ENCODE measurements around the gene KRT35.

KRT35 gene

DNA sequence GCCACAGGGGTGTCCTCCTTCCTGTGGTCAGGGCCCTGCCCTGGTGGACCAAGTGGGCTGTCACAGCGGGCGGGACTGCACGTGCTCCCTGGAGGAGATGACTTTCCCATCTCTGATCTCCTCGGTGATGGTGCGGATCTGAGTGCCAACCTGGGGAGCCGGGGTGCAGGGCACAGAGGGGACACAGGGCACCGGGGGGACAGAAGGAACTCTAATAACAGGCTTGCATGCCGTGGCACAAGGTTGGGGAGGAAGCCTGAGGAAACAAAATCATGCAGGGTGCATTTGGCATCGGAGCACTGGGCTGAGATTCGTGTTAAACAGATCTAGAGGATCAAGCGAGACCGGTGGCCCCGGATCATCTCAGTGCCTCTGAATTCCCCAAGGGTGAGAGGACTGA, 5.4 kb upstream of the KRT35 start:
- no peak for DNase-seq

DNA sequence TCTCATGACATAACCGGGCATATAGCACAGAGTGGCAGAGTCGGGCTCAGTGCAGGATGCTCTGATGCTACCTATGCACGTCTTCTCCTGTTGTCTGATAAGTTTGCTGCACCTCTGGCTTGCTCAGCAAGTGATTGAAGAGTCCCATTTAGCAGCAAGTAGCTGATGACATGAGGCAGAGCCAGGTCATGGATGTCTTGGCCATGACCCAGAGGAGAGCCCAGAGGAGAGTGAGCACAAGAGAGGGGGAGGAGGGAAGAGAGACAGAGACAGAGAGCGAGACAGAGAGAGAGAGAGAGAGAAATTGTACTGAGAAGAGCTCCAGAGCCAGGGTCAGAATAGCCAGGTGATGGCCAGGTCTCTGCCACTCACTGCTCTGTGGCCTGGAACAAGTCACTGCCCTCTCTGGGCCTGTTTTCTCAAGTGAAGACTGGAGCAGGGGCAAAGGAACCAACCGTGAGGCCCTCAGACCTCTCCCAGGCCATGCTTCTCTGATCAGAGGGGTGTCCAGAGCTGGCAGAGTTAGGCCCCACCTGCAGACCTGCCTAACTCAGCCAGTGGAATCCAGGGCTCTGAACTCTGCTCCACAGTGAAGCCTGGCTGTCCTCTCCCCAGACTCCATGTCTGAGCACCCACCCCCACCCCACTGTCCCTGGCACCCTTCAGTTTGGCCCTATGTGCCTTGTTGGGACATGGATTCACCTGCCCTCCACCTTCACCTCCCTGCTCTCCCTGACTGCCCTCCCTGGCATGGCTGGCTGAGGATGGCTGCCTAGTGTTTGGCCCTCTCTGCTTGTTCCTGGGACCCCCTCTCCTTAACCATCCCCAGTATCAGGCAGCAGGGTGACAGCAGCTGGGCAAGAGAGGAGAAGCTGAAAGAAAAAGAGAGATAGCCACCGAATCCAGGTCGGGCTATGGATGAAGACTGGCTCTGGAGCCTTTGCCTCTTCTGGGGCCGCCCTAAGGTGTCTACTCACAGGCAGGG, 4.3 kb upstream of the KRT35 start:
- no peak for DNase-seq

DNA sequence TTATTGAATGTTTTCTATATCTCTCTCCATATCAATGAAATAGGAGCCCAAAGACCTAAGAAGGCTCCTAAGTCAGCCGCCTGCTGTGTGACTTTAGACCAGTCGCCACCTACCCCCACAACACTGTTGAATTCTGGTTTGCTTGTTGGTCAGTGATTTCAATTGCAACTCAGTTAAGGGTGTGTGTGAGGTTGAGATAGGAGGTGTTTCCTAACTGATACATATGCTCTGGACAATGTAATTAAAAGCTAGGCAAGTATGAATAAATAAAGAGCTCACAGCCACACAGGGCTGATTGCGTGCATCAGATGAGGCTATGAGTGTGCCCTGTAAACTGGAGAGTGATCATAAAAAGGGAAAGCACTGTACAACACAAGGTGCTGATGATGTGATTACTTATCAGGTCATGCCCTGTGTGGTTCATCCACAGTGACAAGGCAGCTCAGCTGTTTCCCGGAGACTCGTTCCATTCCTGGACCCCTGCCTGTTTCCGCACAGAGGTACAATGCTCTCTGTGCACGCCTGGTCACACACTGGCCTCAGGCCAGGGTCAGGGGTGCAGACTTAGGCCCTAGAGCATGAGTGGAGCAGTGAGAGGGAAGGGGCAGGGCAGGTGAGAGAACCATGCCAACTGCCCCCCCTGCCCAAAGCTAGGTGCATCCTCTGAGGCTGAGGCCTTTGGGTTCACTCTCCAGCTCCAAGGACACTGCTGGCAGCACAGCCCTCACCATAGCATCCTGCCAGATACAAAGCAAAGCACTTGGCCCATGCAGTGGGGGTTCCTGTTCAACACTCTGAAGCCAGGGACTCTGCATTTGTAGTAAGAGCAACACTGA, 3.3 kb upstream of the KRT35 start:
- DNase-seq = no peak

DNA sequence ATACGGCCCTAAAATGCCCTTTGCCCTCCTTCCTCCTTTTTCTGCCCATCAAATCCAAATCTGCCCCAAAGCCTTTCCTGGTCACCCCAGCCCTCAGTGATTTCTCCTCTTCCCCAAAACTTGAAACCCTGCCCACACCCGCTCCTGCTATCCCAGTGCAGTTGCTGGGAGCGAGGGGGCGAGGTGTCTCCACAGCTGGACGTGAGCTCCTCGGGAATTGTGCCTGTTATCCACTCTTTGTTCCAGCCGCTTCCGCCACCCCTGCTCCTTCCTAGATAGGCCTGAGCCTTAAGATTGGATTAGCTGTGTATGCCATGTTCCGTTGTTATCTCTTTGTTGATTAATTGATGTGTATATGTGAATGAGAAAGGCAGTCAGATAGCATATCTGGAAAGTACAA, 2.6 kb upstream of the KRT35 start:
- DNase-seq = no peak

DNA sequence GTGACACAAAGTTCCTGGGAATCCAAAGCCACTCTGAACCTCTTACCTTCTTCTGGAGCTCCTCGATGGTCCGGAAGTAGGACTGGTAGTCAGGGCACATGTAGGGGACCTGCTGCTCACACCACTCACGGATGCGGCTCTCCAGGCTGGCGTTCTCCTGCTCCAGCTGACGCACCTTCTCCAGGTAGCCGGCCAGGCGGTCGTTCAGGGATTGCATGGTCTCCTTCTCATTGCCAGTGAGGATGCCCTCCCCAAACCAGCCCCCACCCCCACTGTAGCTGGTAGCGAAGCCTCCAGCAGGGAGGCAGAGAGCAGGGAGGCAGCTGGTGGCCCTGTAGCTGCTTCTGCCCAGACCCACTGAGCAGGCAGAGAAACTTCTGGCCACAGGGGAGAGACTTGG, 370 bp downstream of the KRT35 start:
- DNase-seq = no peak

DNA sequence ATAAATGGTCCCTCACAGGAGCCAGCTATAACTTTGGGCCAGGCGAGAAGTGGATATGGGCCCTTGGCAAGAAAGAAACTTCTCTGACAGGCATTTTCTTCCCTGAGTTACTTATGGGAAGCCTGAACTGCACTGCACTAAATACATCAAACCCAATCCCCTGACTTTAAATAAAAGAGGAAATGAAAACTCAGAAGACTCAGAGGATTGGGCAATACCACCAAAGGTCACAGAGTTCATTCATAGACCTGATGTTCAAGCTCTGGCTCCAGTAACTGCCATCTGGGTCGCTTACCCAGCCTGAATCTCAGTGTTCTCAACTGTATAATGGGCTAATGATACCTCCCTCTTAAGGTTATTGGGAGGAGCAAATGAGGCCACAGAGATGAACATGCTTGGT, 815 bp downstream of the KRT35 start:
- DNase-seq = no peak

DNA sequence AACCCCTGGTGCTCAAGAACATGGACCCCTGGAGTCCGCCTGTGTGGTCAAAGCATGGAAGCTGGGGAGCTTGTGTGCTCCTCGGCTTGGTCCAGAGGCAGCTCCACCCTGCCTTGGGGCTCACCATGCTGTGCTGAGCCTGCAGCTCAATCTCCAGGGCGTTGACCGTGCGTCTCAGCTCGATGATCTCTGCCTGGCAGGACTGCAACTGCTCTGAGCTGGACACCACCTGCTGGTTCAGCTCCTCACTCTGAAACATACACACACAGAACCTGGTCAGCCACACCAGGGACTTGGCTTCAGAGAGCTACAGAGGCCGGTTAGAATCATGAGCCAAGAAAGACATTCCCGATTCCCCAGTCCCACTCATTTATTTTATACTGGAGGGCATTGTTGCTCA, 2.7 kb downstream of the KRT35 start:
- DNase-seq = no peak

DNA sequence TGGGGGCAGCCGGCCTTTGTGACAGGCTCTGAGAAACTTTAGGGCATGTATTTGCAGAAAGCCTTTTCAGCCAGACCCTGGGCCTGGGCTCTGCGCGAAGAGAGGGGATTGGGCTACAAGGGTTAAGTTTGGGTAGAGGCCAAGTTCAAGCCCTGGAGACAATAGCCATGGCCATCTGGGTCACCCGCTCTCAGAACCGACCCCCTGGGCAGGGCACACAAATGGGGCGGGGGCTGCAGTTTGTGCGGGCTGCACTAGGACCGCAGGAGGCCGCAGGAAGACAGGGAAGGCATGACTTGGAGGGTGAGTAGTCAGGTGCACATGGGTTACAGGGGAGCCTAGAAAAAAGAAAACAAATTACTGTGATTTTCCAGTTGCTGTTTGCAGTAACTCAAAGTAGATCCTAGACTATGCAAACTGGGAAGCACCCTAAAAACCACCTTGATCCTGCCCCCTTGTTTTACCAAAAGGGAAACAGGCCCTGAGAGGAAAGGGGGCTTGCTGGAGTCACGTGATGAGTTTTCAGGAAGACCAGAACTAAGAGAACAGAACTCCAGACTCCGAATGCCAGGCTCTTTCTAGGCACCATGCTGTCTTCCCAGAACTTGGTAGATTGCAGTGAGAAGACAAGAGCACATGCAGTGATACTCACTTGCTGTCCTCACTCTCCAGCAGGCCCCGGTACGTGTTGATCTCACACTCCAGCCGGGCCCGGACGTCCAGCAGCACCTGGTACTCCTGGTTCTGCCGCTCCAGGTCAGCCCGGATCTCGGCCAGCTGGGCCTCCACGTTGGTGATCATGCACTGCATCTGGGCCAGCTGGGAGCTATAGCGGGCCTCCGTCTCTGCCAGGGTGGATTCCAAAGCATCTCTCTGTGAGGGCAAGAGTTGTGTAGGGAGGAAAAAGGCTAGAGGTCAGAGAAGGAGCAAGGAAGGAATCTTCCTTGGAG, 3.8 kb downstream of the KRT35 start:
- DNase-seq = no peak

DNA sequence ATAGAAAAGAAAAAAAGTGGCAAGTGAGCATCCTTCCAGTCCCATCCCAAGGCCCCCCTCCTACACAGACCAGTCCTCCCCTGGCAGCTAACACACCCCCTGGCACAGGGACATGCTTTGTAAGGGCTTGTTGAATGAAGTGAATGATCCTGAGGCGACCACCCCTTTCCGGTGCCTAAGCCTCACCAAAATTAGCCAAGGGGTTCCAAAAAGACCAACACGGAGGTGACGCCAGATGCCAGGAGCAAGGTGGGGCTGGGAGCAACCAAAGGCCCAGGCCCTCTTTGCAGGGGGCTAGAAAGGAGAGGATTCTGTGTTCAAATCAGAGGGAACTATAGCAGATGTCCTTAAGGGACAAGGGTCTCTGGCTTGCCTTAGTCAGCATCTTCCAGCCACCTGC, 5.5 kb downstream of the KRT35 start:
- DNase-seq = no peak

DNA sequence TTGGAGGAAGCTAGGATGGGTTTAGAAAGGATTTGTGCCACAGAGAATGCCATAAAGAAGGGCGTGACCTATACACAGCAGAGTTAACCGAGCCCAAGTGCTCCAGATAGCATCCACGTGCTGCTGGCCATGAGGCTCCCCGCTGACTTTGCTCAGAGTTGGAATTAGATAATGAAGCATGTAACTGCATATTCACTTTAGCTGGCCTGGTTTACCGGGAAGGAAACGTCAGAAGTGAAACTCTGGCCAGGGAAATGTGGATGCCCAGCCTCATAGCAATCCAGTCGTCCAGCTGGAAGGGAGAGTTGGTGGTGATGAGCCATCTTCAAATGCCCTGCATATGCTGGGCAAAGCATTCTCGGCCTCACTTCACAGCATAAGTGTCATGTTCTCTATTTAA, 6.1 kb downstream of the KRT35 start:
- DNase-seq = no peak

DNA sequence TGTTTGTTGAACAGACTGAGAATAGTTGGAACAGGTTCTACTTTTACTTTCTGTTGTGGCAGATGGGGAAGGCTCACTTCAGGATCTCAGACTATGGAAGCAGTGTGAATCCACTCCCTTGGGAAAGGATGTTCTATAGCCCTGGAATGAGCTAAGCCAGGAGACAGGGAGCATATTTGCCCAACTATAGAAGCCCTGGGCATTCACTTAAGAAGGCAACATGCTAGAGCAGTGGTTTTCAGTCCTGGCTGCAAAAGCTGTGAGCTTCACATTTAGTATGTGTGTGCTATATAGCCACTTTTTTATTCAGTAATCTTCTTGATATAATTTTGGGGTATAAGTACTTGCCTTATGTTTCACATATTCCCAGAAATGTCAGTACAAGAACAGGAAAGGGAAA, 12.6 kb downstream of the KRT35 start:
- DNase-seq = no peak

DNA sequence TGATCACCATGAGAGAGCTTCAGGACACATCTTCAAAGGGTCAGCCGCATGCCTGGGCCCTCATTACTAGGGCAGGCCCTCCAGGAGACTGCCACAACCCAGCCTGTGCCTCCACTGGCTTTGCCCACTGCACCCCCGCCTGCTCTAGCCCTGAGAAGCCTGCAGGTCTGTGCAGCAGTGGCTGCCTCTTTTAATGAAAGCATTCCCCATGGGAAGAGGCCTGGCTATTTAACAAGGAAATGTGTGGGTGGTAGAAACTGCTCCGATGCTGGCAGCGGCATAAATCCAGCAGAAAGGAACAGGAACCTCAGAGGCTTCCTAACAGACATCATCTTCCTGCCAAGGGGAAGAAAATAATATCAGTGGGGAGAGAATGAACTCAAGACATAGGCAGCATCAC, 13.4 kb downstream of the KRT35 start:
- DNase-seq = no peak

DNA sequence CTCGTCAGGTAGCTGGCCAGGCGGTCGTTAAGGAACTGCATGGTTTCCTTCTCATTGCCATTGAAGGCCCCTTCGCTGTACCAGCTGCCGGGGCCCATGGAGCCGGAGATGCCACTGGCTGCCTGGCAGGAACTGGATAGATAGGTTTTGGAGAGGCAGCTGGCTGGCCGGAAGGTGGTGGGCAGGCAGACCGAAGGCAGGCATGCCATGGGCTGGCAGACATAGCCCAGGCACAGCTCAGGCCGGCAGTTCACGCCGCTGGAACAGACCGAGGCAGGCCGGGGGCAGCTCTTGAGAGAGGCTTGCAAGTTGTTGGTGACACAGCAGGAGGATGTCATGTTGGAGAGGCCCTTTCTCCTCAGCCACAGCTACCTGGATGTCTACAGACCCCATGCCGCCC, 14.0 kb downstream of the KRT35 start, which contains the start of gene KRT32:
Gene KRT32, minus strand, starts transcription at position 399 of the 400 bp plus-strand sequence. Its CDS starts 61 bp downstream, at position 338.
- DNase-seq = no peak

DNA sequence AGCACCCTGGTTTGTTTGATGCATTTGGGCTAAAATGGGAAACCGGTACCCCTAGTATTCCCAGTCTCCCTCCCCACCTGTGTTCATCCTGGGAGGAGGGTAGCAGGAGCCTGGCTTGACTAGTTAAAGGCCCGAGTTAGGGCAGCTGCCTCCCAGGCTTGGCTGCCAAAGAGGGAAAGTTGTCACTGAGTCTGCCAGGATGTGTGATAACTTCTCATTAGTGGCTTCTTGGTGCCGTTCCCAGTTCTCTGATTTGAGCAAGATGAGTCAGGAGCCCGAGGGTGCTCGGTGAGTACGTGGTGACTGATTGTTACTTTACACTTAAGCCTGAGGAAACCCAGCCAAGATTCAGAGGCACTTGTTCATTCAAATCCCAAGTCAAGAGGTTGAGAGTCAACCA, 16.3 kb downstream of the KRT35 start:
- DNase-seq = no peak

DNA sequence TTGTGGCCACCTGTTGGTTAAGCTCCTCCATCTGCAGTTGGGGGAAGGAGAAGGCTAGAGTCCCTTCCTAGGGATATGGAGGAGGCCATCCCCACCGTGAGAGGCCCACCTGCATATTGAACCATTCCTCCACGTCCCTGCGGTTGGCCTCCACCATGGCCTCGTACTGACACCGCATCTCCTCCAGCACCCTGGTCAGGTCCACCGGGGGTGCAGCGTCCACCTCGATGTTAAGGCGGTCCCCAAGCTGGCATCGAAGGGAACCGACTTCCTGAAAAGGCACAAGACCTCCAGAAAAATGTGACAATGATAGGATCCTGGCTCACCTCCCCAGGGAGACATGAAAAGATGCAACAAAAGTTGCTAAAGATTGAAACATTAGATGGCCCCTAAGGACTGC, 16.8 kb downstream of the KRT35 start:
- DNase-seq = no peak

DNA sequence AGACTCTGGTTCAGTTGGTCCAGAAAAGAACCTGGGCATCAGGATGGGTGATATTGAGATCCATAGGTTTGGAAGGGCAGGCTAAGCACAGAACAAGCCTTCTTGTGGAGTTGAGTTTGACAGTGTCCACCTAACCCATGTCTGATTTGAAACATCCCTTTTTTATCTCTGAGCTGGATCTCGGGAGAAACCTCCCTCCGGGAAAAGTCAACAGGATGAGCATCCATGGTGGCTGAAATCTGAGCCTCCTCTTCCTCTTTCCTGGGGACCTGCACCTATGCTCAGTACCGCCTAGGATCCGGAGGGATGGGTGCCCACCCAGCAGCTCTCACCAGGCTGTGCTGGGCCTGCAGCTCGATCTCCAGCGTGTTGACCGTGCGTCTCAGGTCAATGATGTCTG, 17.2 kb downstream of the KRT35 start:
- no peak for DNase-seq

DNA sequence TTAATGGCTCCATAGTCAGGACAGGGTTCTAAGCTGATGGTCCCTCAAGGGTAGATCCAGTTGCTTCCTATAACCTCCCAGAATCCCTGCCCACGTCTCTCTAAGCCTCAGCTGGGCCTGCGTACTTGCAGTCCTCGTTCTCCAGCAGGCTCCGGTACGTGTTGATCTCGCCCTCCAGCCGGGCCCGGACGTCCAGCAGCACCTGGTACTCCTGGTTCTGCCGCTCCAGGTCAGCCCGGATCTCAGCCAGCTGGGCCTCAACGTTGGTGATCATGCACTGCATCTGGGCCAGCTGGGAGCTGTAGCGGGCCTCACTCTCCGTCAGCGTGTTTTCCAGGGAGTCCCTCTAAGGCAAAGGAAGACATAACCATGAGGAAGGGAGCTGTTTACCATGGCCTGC, 18.2 kb downstream of the KRT35 start:
- no peak for DNase-seq

DNA sequence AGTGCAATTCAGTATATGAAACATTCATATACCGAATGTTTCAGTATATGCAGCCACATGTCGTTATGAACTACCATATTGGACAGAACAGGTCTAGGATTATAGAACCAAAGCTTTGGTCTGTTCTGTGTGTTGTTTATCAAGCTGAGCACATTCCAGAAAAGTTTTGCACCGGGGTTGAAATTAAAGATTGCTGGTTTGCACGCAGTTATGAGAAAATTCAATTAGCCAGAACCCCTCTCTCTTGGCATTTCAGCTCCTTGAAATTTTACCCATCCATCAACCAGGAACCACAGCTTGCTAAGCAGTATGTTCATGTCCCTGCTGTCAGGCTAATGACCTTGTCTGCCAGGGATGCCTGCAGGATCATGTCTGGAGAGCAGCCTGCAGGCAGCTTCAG, 23.3 kb downstream of the KRT35 start:
- no peak for DNase-seq

DNA sequence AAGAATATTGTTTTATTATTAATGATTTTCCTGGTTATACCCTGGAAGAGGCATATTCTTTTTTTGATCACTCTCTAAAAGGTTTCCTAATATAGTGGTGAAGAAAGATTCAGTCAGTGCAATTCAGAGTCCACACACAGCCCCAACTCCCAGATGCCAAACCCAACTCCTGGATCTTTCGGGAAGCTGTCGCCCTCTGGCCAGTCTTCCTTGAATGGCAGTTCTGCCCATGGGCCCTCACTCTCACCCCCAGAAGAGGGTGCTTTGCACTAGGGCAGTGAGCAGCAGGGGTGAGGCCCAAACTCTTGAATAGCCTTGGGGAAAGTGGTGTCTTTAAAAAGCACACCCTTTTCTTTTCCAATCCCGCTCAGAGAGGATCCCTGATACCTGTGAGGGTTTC, 24.7 kb downstream of the KRT35 start:
- DNase-seq = no peak

DNA sequence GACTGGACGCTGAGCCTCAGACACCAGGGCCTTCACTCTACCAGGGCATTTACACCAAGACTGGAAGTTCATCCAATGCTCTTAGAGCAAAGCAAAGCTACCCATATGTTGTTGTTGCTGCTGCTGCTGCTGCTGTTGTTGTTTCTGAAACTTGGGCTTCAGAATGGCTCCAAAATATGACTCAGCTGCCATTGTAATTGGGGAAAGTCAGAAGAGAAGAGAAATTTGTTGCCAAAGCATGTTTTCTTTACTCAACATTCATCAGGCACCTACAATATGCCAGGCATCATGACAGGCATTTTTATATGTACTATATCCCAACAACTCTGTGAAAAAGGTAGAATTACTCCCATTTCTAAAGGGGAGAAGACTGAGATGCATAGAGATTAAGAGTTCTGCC, 25.7 kb downstream of the KRT35 start:
- DNase-seq = no peak

DNA sequence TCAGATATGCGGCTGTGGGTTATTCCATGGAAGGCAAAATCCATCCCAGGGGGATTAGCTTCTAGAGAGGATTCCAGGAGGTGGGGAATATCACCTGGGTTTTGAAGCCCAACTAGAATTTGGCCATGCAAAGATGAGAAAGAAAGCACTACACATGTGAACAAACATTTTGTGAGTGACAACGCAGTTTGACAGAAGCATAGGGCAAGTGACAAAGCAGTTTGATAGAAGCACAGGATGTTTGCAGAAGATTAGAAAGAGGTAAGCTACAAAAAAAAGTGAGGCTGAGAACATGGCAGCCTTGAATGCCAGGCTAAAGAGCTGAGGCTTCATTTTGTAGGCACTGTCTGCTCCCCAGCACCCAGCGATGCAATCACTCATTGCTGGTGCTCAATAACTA, 27.9 kb downstream of the KRT35 start:
- no peak for DNase-seq

DNA sequence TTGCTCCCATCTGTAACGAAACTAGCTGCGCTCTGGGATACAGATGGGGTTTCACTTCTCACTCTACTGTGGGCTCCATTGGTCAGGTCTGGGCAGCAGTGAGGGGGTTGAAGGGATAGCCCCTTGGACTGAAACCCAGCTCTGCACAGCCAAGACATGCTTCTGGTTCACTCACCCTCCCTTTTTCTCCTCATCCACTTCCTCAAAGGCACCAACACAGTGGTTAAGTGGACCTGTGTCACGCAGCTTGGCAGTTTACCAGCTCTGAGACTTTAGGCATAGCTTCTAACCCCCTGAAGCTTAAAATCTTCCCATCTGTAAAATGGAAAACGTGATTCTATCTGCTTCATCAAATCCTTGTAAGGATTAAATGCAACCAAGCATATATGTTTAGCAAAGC, 28.7 kb downstream of the KRT35 start:
- no peak for DNase-seq

Measured in NCI-H187 treated with DMSO at 0.1 percent for 48 hours (cell line).